Breast epithelium (tissue), 4 donors: ENCODE results near the gene RNF4. TPM values are rescaled to one million over a fixed set of nuclear protein-coding genes. Genes with fewer than 3 reads are reported as not detected.
A peak's percentile ranks its signal among the peaks of the same experiment; 100 is the strongest.

ENCODE experiments used
- DNase-seq, 2 donors: peaks; one replicate each; pipeline ENCODE4 v3.0.0-alpha.2; 2019; ENCODE audit warnings: low spot score in 2 of 2
- H3K27ac ChIP-seq, 2 donors: fragments of 200-600 bp; sonication (generic) in 1 of 2; one replicate each; pipeline ENCODE4 v1.5.1; 2016 to 2019; ENCODE audit warnings: mild to moderate bottlenecking in 1 of 2
- H3K27me3 ChIP-seq, 2 donors: fragments of 200-600 bp; sonication (generic) in 1 of 2; one replicate each; pipeline versions ENCODE4 v1.5.1 to v1.6.0; 2017 to 2019; ENCODE audit warnings: control low read depth in 1 of 2, mild to moderate bottlenecking in 1 of 2
- H3K36me3 ChIP-seq: fragments of 200-600 bp; one replicate; pipeline ENCODE4 v1.5.1; 2019
- H3K4me1 ChIP-seq, 2 donors: fragments of 200-600 bp; sonication (generic); one replicate each; pipeline ENCODE4 v1.5.1; 2016 to 2019; ENCODE audit warnings: control low read depth in 1 of 2
- H3K4me3 ChIP-seq, 3 donors: fragments of 200-600 bp; sonication (generic); 1 replicate in 2 of 3; 2 replicates in 1 of 3; pipeline ENCODE4 v1.5.1; 2016 to 2019; ENCODE audit warnings: mild to moderate bottlenecking in 3 of 3, moderate library complexity in 2 of 3
- H3K9me3 ChIP-seq, 2 donors: fragments of 200-600 bp; sonication (generic) in 1 of 2; one replicate each; pipeline ENCODE4 v1.5.1; 2016 to 2019; ENCODE audit warnings: control low read depth in 1 of 2
- POLR2A ChIP-seq: fragments of 450-650 bp; IDR thresholded peaks from one replicate; pipeline ENCODE4 v1.6.1; 2016; ENCODE audit warnings: antibody characterized with exemption, mild to moderate bottlenecking, moderate library complexity
- POLR2AphosphoS5 ChIP-seq, 3 donors: sonication (generic); formaldehyde crosslinking; IDR thresholded peaks; one replicate each; pipeline ENCODE4 v1.6.1; 2017; ENCODE audit warnings: antibody characterized with exemption in 3 of 3
- intact Hi-C: fragments of 100-400 bp; cut with DNase I; formaldehyde crosslinking; loops from one replicate; pipeline ENCODE4 v1.15.1; 2023; ENCODE audit warnings: low total_unique reads
- total RNA-seq, 3 donors: library from RNA; depleted of rRNA; stranded (reverse); fragments of >200 nt; gene quantifications; one replicate each; pipeline ENCODE4 v1.1.0, GENCODE V29; 2016
- TF ChIP-seq, protein P1 (sequence below), 3 donors: fragments of 450-650 bp; IDR thresholded peaks; one replicate each; pipeline ENCODE4 v1.5.1; 2016 to 2017; ENCODE audit warnings: antibody characterized with exemption in 3 of 3, mild to moderate bottlenecking in 3 of 3, moderate library complexity in 3 of 3

The RNF4 gene
- total RNA-seq, 3 donors from 2014 or later: 35.7 to 52.7 (median 40.8) TPM

DNA sequence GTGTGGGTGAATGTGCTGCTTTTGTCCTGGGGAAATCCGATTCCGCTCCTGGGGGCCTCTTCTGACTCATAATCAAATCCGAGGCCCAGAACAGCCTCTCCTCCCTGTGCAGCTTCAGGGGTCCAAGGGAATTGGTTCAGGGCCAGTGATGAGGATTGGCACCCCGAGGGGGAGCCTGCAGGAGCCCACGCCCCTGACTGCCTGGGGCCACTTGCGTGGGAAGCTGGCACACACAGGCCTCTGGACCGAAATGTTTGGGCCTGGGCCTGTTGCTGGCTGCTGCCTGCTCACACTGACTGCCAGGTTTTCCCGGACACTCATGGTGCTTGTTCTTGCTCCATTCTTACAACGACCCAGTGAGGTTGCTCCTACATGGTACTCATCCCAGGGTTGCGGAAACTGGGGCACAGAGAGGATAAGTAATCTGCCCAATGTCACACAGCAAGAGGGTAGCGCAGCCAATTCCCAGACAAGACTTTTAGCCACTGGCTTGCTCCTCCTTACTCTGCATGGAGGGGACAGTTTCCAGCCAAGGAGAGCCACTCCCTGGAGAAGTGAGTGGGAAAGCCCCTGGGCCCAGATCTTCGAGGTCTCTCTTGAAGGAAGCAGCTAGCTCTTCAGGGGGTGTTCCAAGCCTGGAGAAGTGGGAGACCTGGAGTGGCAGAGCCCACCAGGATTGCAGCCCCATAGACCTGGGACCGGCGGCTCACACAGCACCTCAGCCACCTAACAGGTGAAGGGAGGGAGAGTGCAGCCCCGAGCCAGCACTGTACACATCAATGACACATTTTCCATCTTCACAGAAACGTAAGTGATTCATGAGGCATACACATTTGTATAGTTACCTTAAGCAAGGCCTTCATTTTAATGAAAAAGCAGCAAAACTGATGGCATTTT lies 29.8 kb upstream of the RNF4 start:
- TF ChIP-seq POLR2AphosphoS5 (IDR thresholded peaks at IDR 0.05): no peak
- no peak for TF ChIP-seq POLR2A
- TF ChIP-seq, protein P1, sequence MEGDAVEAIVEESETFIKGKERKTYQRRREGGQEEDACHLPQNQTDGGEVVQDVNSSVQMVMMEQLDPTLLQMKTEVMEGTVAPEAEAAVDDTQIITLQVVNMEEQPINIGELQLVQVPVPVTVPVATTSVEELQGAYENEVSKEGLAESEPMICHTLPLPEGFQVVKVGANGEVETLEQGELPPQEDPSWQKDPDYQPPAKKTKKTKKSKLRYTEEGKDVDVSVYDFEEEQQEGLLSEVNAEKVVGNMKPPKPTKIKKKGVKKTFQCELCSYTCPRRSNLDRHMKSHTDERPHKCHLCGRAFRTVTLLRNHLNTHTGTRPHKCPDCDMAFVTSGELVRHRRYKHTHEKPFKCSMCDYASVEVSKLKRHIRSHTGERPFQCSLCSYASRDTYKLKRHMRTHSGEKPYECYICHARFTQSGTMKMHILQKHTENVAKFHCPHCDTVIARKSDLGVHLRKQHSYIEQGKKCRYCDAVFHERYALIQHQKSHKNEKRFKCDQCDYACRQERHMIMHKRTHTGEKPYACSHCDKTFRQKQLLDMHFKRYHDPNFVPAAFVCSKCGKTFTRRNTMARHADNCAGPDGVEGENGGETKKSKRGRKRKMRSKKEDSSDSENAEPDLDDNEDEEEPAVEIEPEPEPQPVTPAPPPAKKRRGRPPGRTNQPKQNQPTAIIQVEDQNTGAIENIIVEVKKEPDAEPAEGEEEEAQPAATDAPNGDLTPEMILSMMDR (IDR thresholded peaks at IDR 0.05): no peak
- Histone ChIP-seq H3K36me3 (no peaks in the 10 kb centered on the region), H3K27me3 (peaks cover 0 to 4% of the 10 kb centered on the region in 2 donors), H3K27ac (no peak overlapping the region), H3K4me3 (no peak overlapping the region), H3K9me3 (no peaks in the 10 kb centered on the region), H3K4me1 (no peaks in the 10 kb centered on the region)
- intact Hi-C loops: no loop called here
- DNase-seq: no peak

DNA sequence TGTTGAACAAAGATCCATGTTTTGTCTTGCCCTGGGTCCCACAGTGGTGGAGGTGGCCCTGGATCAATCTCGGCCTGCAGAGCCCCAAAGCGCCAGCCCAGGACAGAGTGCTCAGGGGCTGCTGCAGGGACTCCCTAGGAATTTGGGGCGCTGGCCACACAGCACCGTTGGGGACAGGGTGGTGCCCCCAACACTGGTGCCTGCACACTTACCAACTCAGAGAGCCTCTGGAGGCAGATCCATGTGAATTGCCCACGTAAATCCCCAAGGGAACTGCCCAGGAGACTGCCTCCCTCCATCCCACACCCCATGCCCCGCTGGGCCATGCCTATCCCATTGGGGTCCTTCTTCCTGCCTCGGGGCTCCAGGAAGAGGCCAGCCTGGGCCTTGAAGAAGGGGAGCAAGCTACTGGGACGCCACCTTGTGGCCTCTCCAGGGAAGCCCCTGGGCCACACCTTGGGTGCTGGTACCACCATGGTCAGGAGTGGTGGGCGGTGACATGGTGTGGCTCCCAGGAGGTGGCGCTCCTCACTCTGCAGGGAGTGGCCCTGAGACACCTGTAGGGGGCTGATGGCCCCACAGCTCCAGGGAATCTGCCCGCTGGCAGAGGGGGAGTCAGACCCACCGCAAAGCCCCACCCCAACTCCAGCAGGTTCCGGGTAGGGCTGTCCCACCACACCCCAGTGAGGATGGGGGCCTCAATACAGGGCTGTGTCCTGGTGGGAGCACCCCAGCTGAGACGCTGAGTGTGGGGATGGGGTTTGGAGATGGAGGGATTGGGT lies 27.3 kb upstream of the RNF4 start:
- Histone ChIP-seq H3K36me3 (no peaks in the 10 kb centered on the region), H3K9me3 (no peaks in the 10 kb centered on the region), H3K27ac (no peak overlapping the region), H3K4me3 (no peak overlapping the region), H3K27me3 (no peaks in the 10 kb centered on the region), H3K4me1 (no peaks in the 10 kb centered on the region)
- DNase-seq: no peak
- intact Hi-C loops: no loop called here
- TF ChIP-seq, protein P1 (IDR thresholded peaks at IDR 0.05): peak in 2 of 3 donors; percentile 43 to 47
- no peak for TF ChIP-seq POLR2AphosphoS5 (IDR thresholded peaks at IDR 0.05)
- no peak for TF ChIP-seq POLR2A

DNA sequence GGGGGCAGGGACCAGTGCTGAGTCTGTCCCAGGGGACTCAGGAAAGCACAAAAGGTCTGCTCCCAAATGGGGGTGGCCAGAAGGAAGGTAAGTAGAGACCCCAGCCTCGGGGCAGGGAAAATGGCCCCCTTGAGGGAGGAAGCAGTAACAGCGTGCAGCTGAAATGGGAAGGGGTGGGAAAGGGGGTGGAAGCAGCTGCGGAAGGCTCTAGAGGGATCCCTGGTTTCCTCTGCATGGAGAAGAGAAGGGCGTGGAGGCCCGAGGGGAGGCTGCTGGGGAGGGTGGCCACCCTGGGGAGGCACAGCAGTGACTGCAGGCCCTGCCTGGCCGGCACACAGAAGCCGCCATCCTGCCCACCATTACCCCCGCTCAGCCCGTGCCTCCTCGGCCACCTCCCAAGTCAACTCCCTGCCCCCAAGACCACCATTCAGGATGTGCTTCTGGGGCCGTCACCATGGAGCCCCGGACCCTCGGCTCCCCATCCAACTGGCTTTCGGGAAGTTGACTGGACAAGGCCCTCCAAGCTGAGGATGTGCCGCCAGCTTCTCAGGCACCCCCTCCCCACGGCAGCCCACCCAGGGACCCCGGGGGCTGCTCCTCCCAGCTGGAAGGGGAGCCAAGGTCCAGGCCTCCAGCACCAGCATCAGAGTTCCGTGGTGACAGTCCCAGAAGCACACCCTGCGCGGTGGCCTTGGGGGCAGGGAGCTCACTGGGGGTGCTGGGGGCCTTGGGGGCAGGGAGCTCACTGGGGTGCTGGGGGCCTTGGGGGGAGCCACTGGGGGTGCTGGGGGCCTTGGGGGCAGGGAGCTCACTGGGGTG lies 26.5 kb upstream of the RNF4 start:
- intact Hi-C loops: no loop called here
- H3K9me3 ChIP-seq: no peaks in the 10 kb centered on the region
- H3K4me1 ChIP-seq: no peaks in the 10 kb centered on the region
- no peak overlapping the region for H3K4me3 ChIP-seq
- no peaks in the 10 kb centered on the region for H3K27me3 ChIP-seq
- no peak overlapping the region for H3K27ac ChIP-seq
- no peak for DNase-seq
- TF ChIP-seq POLR2AphosphoS5 (IDR thresholded peaks at IDR 0.05) (no peak), POLR2A (no peak)
- TF ChIP-seq, protein P1 (IDR thresholded peaks at IDR 0.05): no peak
- H3K36me3 ChIP-seq: no peaks in the 10 kb centered on the region

DNA sequence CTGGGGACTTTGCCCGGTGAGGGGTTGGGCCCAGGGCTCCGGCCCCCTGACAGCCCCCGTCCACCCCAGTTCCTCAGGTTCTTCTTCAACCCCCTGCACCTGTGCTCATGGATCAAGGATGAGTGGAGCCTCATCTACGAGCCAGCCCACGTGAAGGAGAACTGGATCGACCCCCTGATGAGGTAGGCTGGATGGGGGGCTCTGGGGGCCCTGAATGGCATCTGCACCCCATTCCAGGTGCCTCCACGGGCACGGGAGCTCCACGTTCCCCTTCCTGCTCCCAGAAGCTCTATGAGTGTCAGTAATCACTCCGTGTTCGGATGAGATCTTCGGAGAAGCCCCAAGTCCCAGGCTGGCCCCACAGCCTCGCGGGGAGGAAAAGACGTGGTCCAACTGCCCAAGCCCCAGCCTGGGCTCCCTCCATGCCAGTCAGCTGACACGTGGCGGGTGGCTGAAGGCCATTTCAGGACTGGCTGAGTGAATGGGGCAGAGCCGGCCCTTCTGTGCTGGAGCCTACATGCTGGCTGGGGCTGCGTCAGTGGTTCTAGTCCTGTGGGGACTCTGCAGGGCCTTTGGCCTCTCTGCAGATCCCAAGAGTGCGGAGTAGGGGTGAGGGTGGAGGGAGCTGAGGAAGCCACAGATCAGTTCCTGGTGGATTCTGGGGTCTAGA lies 25.7 kb upstream of the RNF4 start:
- Histone ChIP-seq H3K36me3 (no peaks in the 10 kb centered on the region), H3K4me3 (no peak overlapping the region), H3K9me3 (no peaks in the 10 kb centered on the region), H3K27ac (no peak overlapping the region), H3K27me3 (no peaks in the 10 kb centered on the region), H3K4me1 (no peaks in the 10 kb centered on the region)
- TF ChIP-seq POLR2A (no peak), POLR2AphosphoS5 (IDR thresholded peaks at IDR 0.05) (no peak)
- TF ChIP-seq, protein P1 (IDR thresholded peaks at IDR 0.05): no peak
- intact Hi-C loops: no loop called here
- no peak for DNase-seq
